NCI-H2107 (cell line): ENCODE data around the gene ID1.
"Not testable (repeated sequence)": the region's sequence is repeated elsewhere in the genome, so short reads cannot be mapped to it uniquely, and the experiment has no call there.

Source experiments
- DNase-seq: peaks from one replicate; lab custom pipeline; 2025; lab: John Stamatoyannopoulos, UW

ID1 gene

DNA sequence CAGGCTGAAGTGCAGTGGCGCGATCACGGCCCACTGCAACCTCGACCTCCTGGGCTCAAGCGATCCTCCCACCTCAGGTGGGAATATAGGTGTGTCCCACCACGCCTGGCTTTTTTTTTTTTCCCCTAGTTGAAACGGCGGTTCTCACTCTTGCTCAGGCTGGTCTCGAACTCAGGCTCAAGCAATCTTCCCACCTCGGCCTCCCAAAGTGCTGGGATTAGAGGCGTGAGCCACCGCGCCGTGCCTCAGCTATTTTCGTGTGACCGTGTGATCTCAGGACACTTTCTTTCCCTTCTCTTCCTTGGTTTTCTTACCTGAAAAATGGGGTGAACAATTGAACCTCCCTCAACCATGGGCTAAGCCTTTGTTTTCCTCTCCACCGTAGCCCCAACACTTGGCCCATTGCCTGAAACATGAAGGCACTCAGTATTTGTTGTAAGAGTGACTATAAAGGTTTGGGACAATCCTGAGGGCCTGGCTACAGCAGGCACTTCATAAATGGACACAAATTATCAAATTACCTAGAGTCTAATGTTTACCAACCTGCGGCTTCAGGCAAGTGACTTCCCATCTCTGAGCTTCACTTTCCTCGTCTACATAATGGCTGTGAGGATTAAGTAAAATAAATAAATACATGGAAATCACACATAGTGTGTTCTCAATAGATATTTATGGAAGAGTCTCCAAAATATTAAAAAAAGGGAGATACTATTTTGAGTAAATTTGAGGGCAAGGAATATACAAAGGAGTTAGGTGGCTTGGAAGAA is 31.4 kb upstream of the ID1 start:
- peak; percentile 53 for DNase-seq

DNA sequence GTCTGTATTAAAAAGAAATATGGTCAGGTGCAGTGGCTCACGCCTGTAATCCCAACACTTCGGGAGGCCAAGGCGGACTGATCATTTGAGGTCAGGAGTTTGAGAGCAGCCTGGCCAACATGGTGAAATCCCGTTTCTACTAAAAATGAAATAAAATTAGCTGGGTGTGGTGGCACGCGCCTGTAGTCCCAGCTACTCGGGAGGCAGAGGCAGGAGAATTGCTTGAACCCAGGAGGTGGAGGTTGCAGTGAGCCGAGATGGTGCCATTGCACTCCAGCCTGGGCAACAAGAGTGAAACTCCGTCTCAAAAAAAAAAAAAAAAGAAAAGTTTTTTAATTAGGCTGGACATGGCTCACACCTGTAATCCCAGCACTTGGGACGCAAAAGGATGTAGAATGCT is 30.1 kb upstream of the ID1 start:
- DNase-seq, result not testable (repeated sequence)

DNA sequence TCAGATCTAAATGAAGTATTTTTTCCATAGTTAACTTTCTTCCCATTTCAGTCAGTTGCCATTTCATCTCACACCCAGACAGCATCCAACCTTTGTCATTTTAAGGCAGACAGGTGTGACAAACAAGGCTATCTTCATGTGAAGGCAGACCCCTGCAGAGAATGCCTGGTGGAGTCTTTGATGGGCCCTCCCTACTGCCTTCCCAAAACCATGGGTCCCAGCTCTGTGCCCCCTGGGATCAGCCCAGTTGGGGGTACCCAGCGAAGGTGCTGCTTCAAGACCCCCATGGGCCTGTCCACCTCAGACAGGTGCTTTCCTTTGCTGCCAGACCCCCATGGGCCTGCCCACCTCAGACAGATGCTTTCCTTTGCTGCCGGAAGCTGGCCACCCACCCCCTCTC is 28.3 kb upstream of the ID1 start:
- DNase-seq, result no peak

- no peak for DNase-seq
These were observed 27.9 kb upstream of the ID1 start for GRCh38 chr20:31577194-31577593.

DNA sequence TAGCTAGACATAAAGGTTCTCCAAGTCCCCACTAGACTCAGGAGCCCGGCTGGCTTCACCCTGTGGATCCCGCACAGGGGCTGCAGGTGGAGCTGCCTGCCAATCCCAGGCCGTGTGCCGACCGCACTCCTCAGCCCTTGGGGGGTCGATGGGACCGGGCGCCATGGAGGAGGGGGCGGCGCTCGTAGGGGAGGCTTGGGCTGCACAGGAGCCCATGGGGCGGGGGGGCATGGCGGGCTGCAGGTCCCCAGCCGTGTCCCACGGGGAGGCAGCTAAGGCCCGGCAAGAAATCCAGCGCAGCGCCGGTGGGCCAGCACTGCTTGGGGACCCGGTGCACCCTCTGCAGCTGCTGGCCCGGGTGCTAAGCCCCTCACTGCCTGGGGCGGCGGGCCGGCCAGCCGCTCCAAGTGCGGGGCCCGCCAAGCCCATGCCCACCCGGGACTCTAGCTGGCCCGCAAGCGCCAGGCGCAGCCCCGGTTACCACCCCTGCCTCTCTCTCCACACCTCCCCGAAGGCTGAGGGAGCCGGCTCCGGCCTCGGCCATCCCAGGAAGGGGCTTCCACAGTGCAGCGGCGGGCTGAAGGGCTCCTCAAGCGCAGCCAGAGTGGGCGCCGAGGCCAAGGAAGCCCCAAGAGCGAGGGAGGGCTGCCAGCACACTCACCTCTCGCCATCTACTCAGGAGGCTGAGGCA is 26.5 kb upstream of the ID1 start:
- no peak for DNase-seq

- DNase-seq, result no peak
These were observed 25.8 kb upstream of the ID1 start for GRCh38 chr20:31579245-31579644.

DNA sequence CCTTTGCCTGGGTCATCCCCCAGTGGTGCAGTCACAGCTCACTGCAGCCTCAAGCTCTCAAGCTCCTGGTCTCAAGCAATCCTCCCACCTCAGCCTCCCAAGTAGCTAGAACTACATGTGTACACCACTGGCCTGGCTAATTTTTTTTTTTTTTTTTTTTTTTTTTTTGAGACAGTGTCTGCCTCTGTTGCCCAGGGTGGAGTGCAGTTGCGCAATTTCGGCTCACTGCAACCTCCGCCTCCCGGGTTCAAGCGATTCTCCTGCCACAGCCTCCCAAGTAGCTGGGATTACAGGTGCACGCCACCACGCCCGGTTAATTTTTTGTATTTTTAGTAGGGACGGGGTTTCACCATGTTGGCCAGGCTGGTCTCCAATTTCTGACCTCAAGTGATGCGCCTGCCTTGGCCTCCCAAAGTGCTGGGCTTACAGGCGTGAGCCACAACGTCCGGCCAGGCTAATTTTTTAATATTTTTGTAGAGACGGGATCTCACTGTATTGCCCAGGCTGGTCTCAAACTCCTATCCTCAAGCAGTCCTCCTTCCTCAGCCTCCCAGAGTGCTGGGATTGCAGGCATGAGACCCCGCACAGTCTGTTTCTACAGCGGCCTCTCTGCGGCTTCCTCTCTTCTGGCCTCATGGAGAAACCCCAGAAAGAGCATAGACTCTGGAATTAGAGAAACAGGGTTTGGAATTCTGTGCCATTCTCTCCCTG is 25.0 kb upstream of the ID1 start:
- DNase-seq, result not testable (repeated sequence)

DNA sequence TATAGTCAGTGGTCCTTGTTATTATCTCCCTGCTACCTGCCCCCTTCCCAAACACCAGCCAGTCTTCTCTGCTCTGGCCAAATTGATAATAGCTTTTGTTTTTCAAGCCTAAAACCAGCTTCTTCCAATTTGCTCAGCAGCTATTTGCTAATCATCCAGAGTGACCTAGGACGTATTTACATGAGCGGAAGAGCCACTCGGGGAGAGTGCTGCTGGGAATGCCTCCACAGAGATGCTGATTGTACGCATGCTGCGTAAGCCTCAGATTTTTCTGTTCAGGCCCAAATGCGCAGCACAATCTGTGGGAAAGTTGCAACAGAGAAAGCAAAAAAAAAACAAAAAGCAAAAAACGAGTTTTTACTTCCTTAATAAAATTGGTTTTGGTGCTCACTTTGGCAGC is 24.4 kb upstream of the ID1 start:
- DNase-seq, result no peak

- no peak for DNase-seq
These were observed 23.7 kb upstream of the ID1 start for GRCh38 chr20:31581391-31581790.

- no peak for DNase-seq
These were observed 17.3 kb upstream of the ID1 start for GRCh38 chr20:31587545-31588389.

DNA sequence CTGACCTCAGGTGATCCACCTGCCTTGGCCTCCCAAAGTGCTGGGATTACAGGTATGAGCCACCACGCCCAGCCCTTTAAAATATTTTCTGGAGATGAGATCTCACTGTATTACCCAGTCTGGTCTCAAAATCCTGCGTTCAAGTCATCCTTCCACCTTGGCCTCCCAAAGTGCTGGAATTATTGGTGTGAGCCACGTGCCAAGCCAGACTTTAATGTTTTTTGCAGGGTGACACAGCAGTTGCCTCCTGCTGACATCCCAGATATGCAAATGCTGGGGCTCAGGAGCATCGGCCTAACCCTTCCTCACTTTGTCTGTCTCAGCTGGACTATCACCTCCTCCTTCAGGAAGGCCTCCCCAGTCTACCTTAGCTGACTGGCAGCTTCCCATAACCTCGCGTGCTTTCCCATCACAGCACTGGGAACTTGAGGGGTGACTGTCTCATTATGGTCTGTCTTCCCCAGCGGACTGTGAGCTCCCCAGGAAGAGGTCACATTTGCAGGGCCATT is 14.3 kb upstream of the ID1 start:
- DNase-seq, result no peak

DNA sequence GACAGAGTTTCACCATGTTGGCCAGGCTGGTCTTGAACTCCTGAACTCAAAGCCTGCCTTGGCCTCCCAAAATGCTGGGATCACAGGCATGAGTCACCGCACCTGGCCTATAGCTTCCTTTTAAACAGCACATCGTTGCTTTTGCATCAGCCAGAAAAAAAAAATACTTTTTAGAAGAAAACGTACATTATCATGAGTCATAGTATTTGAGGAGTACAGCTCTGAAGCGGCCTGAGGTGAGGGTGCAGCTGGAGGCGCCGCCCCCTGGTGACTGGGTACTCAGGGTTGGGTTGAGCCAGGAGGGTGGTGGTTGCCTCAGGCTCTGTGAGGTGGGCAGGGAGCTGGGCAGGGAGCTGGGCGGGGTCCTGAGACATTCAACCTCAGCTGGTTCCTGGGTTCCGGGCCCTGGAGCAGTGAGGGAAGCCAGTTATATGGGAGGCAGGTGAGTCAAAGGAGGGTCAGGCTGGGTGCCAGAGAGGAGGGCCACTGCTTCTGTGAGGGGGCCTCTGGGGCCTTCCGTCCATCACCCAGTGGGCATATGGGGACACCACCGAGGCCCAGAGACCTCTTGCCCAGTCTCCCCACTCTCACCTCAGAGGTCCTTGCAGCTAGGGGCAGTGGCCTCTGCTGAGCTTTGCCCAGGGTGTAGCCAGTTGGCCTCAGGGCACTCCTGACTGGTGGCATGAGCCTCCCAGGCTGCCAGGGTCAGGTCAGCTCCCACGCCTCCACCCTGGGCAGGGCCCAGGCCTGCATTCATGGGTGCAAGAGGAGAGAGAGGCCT is 11.7 kb upstream of the ID1 start:
- DNase-seq, result no peak

DNA sequence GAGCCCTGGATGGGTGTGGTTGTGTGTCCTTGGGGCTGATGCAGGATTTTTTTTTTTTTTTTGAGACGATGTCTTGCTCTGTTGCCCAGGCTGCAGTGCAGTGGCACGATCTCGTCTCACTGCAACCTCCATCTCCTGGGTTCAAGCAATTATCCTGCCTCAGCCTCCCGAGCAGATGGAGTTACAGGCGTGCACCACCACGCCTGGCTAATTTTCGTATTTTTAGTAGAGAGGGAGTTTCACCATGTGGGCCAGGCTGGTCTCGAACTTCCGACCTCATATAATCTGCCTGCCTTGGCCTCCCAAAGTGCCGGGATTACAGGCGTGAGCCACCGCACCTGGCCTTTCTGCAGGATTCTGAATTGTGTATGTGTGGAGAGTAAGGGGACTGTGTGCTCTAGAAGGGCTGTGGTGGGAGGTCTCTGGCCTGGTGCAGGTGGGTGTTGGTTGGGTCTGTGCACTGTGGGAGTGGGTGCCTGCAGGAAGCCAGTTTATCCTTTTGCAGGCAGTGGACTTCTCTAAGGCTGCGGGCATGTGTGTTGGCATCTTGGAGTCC is 11.0 kb upstream of the ID1 start:
- DNase-seq, result no peak

GRCh38 chr20:31594558-31595379 is 10.3 kb upstream of the ID1 start:
- DNase-seq, result no peak

DNA sequence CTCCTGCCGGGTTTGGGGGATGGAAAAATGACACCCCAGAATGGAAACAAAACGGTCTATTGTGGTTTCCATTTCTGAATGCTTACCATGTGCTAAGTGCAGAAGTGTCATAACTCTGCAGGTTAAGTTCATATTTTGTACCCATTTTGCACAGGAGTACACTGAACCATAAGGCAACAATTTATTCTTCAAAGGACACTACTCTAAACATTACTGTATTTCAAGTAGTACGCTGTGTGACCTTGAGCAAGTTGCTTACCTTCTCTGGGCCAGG is 9.8 kb upstream of the ID1 start:
- no peak for DNase-seq

DNA sequence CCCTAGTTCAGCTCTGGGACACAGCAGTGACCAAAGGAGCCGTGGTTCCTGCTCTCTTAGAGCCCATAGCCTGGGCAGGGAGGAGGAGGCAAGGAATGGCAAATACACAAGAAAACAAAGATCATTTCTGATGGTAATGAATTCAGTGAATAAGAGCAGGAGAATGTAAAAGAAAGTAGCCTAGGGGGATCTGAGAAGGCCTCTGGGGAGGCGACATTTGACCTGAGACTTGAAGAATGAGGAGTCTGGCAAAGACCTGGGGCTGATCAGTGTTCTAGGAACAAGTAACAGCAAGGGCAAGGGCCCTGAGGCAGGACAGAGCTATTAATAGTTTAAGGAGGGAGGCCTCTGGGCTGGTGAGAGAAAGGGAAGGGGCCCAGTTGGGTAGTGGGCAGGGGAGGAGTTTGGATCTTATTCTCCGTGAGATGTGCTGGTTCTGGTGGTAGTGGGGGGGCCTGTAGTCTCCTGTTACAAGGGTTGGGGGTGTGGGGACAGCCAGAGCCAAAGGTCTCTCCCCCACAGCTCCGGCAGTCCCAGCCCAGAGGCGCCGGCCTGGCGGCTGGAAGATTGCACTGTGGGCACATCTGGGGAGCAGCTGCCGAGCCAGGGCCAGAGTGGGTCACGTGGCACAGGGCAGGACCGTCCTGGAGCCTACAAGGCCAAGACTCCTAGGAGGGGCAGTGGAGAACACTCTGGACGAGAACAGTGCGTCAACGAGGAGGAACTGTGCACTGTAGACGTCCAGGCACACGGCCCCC is 9.3 kb upstream of the ID1 start:
- DNase-seq, result no peak

GRCh38 chr20:31596412-31596715 is 8.7 kb upstream of the ID1 start:
- not testable (repeated sequence) for DNase-seq

DNA sequence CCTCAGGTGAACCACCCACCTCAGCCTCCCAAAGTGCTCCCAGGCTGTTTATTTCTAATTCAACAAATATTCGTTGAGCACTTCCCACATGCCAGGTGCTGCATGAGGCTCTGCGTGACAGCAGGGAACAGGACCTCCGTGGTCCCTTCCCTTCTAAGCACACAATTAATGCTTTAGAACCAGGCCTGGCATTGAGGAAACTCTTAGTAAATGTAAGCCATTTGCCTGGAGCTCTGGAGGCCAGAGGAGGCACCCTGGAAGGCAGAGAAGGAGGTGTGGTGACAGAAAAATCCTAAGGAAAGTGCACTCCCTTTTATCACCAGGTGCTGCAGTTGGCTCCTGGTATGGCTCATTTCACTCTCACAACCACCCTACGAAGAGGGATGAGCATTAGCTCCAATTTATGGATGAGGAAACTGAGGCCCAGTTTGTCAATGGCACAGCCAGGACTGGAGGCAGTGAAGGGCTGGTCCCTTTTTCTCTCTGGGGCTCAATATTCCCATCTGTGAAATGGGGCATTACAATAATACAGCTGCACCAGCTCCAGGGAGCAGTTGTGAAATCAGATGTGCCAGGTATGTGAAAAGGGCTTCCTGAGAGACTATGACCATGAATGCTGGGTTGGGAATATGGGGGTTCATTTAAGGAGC is 8.1 kb upstream of the ID1 start:
- DNase-seq, result no peak

DNA sequence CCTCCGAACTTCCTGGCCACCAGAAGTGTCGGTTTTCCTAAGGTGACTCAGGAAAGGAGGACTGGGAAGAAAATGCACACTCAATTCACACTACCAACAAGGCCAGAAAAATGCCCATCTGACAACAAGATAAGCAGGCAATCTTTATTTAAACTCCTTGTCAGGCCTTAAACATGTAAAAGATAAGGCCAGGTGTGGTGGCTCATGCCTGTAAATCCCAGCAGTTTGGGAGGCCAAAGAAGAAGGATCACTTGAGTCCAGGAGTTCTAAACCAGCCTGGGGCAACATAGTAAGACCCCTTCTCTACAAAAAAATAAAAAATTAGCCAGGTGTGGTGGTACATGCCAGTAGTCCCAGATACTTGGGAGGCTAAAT is 7.6 kb upstream of the ID1 start:
- DNase-seq, result no peak
